Mesenchymal stem cell (in vitro differentiated cells and primary cell): ENCODE measurements around the gene C17orf50.
A peak's percentile ranks its signal among the peaks of the same experiment; 100 is the strongest.
"Not testable (repeated sequence)": the region's sequence is repeated elsewhere in the genome, so short reads cannot be mapped to it uniquely, and the experiment has no call there.

Source experiments
- DNase-seq: peaks from one replicate; pipeline ENCODE4 v3.0.0-alpha.2; 2013
- H2AFZ ChIP-seq: one replicate; pipeline ENCODE4 v1.6.1; 2013; ENCODE audit warnings: low read depth, mild to moderate bottlenecking, control low read depth, inconsistent platforms, low read length, moderate library complexity
- H2AK5ac ChIP-seq: 2 replicates; pipeline ENCODE4 v1.6.1; 2013; ENCODE audit warnings: low read length, moderate library complexity, mild to moderate bottlenecking, inconsistent platforms; ENCODE audit not compliant: severe bottlenecking
- H2BK120ac ChIP-seq: one replicate; pipeline ENCODE4 v1.6.1; 2013; ENCODE audit warnings: low read depth, mild to moderate bottlenecking, inconsistent platforms, low read length, moderate library complexity
- H2BK12ac ChIP-seq, 2 experiments: one replicate each; pipeline ENCODE4 v1.6.1; 2013; ENCODE audit warnings: inconsistent platforms in 2 of 2, low read length in 2 of 2, mild to moderate bottlenecking in 2 of 2, moderate library complexity in 2 of 2, control low read depth in 1 of 2
- H2BK15ac ChIP-seq: one replicate; pipeline ENCODE4 v1.6.1; 2013; ENCODE audit warnings: mild to moderate bottlenecking, low read depth, inconsistent platforms; ENCODE audit not compliant: poor library complexity, severe bottlenecking
- H2BK5ac ChIP-seq: 2 replicates; pipeline ENCODE4 v1.6.1; 2013; ENCODE audit warnings: low read depth, mild to moderate bottlenecking, low read length, control low read depth, inconsistent platforms; ENCODE audit not compliant: poor library complexity, severe bottlenecking
- H3K14ac ChIP-seq, 2 experiments: one replicate each; pipeline ENCODE4 v1.6.1; 2013; ENCODE audit warnings: inconsistent platforms in 2 of 2, low read length in 2 of 2, control low read depth in 1 of 2, mild to moderate bottlenecking in 1 of 2, moderate library complexity in 1 of 2
- H3K18ac ChIP-seq, 2 experiments: one replicate each; pipeline ENCODE4 v1.6.1; 2013; ENCODE audit warnings: inconsistent platforms in 2 of 2, low read length in 2 of 2, control low read depth in 1 of 2, low read depth in 1 of 2, mild to moderate bottlenecking in 1 of 2
- H3K23ac ChIP-seq, 2 experiments: one replicate each; pipeline ENCODE4 v1.6.1; 2013; ENCODE audit warnings: inconsistent platforms in 2 of 2, low read length in 2 of 2, mild to moderate bottlenecking in 2 of 2, moderate library complexity in 2 of 2, control low read depth in 1 of 2
- H3K27ac ChIP-seq: 2 replicates; pipeline ENCODE4 v1.5.1; 2013; ENCODE audit warnings: mild to moderate bottlenecking, moderate library complexity, low read length, control low read depth, inconsistent platforms; ENCODE audit not compliant: poor library complexity, severe bottlenecking
- H3K27me3 ChIP-seq, 2 experiments: 2 replicates each; pipeline versions ENCODE4 v1.6.1 to v1.7.0; 2013; ENCODE audit warnings: low read length in 2 of 2, mild to moderate bottlenecking in 2 of 2, moderate library complexity in 2 of 2, control low read depth in 1 of 2, inconsistent platforms in 1 of 2; ENCODE audit not compliant: control insufficient read depth in 1 of 2, insufficient read depth in 1 of 2
- H3K36me3 ChIP-seq, 2 experiments: 2 replicates each; pipeline versions ENCODE4 v1.6.1 to v1.7.0; 2013; ENCODE audit warnings: low read length in 2 of 2, control low read depth in 1 of 2, inconsistent platforms in 1 of 2, low read depth in 1 of 2, mild to moderate bottlenecking in 1 of 2; ENCODE audit not compliant: insufficient read depth in 2 of 2, control insufficient read depth in 1 of 2
- H3K4ac ChIP-seq, 2 experiments: one replicate each; pipeline ENCODE4 v1.6.1; 2013; ENCODE audit warnings: inconsistent platforms in 2 of 2, low read length in 2 of 2, mild to moderate bottlenecking in 2 of 2, moderate library complexity in 2 of 2, control low read depth in 1 of 2, low read depth in 1 of 2
- H3K4me1 ChIP-seq: 2 replicates; pipeline ENCODE4 v1.6.1; 2013; ENCODE audit warnings: low read depth, low read length, control low read depth; ENCODE audit not compliant: control insufficient read depth, insufficient read depth
- H3K4me2 ChIP-seq: 2 replicates; pipeline ENCODE4 v1.6.1; 2013; ENCODE audit warnings: low read length, mild to moderate bottlenecking, inconsistent platforms; ENCODE audit not compliant: poor library complexity, severe bottlenecking
- H3K4me3 ChIP-seq, 2 experiments: 2 replicates each; pipeline versions ENCODE4 v1.5.1 to v1.7.0; 2013; ENCODE audit warnings: low read length in 2 of 2, mild to moderate bottlenecking in 2 of 2, control low read depth in 1 of 2, low read depth in 1 of 2; ENCODE audit not compliant: insufficient read depth in 1 of 2
- H3K79me1 ChIP-seq: replicated peaks from 2 replicates; pipeline ENCODE4 v1.6.1; 2013; ENCODE audit warnings: mild to moderate bottlenecking, control low read depth, low read length, inconsistent platforms; ENCODE audit not compliant: poor library complexity, severe bottlenecking
- H3K9ac ChIP-seq: 2 replicates; pipeline ENCODE4 v1.7.0; 2013; ENCODE audit warnings: mild to moderate bottlenecking, low read length, moderate library complexity
- H3K9me3 ChIP-seq: 2 replicates; pipeline ENCODE4 v1.7.0; 2013; ENCODE audit warnings: mild to moderate bottlenecking, low read length; ENCODE audit not compliant: control insufficient read depth
- H4K8ac ChIP-seq: one replicate; pipeline ENCODE4 v1.6.1; 2013; ENCODE audit warnings: inconsistent platforms, mild to moderate bottlenecking, low read length, moderate library complexity
- H4K91ac ChIP-seq: one replicate; pipeline ENCODE4 v1.6.1; 2013; ENCODE audit warnings: mild to moderate bottlenecking, low read length, inconsistent platforms
- WGBS: methylation state at CpG from one replicate; pipeline ENCODE4 v1.1.7; 2013; ENCODE audit warnings: mixed read lengths; 5-methylcytosine and 5-hydroxymethylcytosine counted together

C17orf50 gene

GRCh38 chr17:35748979-35749378, 11.7 kb upstream of the C17orf50 start:
- 93% methylated on average over 6 of the region's 6 CpGs for WGBS
- H4K91ac ChIP-seq: no peak overlapping the region
- H2AFZ ChIP-seq: no peak overlapping the region
- H3K27me3 ChIP-seq: peaks cover 59 to 90% of the 10 kb centered on the region in 2 experiments
- H3K4me1 ChIP-seq: peaks cover 4% of the 10 kb centered on the region
- no peak overlapping the region for H3K4me2 ChIP-seq
- no peaks in the 10 kb centered on the region for H3K79me1 ChIP-seq
- H2AK5ac ChIP-seq: no peak overlapping the region
- no peak overlapping the region for H2BK12ac ChIP-seq
- H2BK120ac ChIP-seq: no peak overlapping the region
- H3K14ac ChIP-seq: no peak overlapping the region
- no peaks in the 10 kb centered on the region for H3K36me3 ChIP-seq
- no peak overlapping the region for H3K27ac ChIP-seq
- no peaks in the 10 kb centered on the region for H3K9me3 ChIP-seq
- no peak overlapping the region for H3K4ac ChIP-seq
- H3K23ac ChIP-seq: no peak overlapping the region
- H3K4me3 ChIP-seq: no peak overlapping the region
- DNase-seq: no peak
- H3K9ac ChIP-seq: no peak overlapping the region
- H4K8ac ChIP-seq: no peak overlapping the region
- no peak overlapping the region for H2BK5ac ChIP-seq
- H2BK15ac ChIP-seq: no peak overlapping the region
- H3K18ac ChIP-seq: no peak overlapping the region

- H3K14ac ChIP-seq: no peak overlapping the region
- no peak for DNase-seq
- H3K4me2 ChIP-seq: no peak overlapping the region
- H3K79me1 ChIP-seq: no peaks in the 10 kb centered on the region
- no peak overlapping the region for H2AFZ ChIP-seq
- no peak overlapping the region for H3K18ac ChIP-seq
- H3K4me1 ChIP-seq: peaks cover 4% of the 10 kb centered on the region
- no peak overlapping the region for H3K23ac ChIP-seq
- H3K4ac ChIP-seq: no peak overlapping the region
- H2BK15ac ChIP-seq: no peak overlapping the region
- WGBS: 26% methylated on average over 24 of the region's 35 CpGs
- no peak overlapping the region for H2AK5ac ChIP-seq
- H3K27me3 ChIP-seq: peaks cover 56 to 83% of the 10 kb centered on the region in 2 experiments
- peak overlapping the region in 1 of 2 experiments; percentile 24 for H3K4me3 ChIP-seq
- no peak overlapping the region for H2BK5ac ChIP-seq
- peak overlapping the region; percentile 57 for H4K8ac ChIP-seq
- H3K9ac ChIP-seq: no peak overlapping the region
- H3K27ac ChIP-seq: no peak overlapping the region
- no peaks in the 10 kb centered on the region for H3K9me3 ChIP-seq
- H4K91ac ChIP-seq: peak overlapping the region; percentile 12
- no peak overlapping the region for H2BK12ac ChIP-seq
- H2BK120ac ChIP-seq: no peak overlapping the region
- no peaks in the 10 kb centered on the region for H3K36me3 ChIP-seq
These were observed 10.9 kb upstream of the C17orf50 start for GRCh38 chr17:35749560-35750412.

- no peak for DNase-seq
- Histone ChIP-seq H2BK120ac (no peak overlapping the region), H4K8ac (no peak overlapping the region), H3K79me1 (no peaks in the 10 kb centered on the region), H3K18ac (no peak overlapping the region), H4K91ac (no peak overlapping the region), H2AFZ (no peak overlapping the region), H3K23ac (peak overlapping the region in 1 of 2 experiments; percentile 15), H2BK15ac (no peak overlapping the region), H3K4me3 (no peak overlapping the region), H3K27me3 (peaks cover 54 to 74% of the 10 kb centered on the region in 2 experiments), H2BK12ac (no peak overlapping the region), H3K4ac (no peak overlapping the region), H3K9ac (no peak overlapping the region), H2BK5ac (no peak overlapping the region), H3K27ac (no peak overlapping the region), H3K36me3 (no peaks in the 10 kb centered on the region), H2AK5ac (no peak overlapping the region), H3K4me1 (peaks cover 4% of the 10 kb centered on the region), H3K9me3 (no peaks in the 10 kb centered on the region), H3K14ac (no peak overlapping the region), H3K4me2 (no peak overlapping the region)
- WGBS: 92% methylated on average over 7 of the region's 10 CpGs
These were observed 9.9 kb upstream of the C17orf50 start for GRCh38 chr17:35750526-35751395.

- not testable (repeated sequence) for H3K4ac ChIP-seq, H3K9me3 ChIP-seq, H2BK12ac ChIP-seq, H2BK15ac ChIP-seq, H4K91ac ChIP-seq, H3K14ac ChIP-seq, H3K79me1 ChIP-seq, H3K18ac ChIP-seq, H3K36me3 ChIP-seq, H3K27ac ChIP-seq, H2BK5ac ChIP-seq, H2BK120ac ChIP-seq, H3K9ac ChIP-seq, H2AK5ac ChIP-seq, H3K4me2 ChIP-seq, H3K4me3 ChIP-seq, H3K23ac ChIP-seq, H2AFZ ChIP-seq, H3K4me1 ChIP-seq, DNase-seq, H4K8ac ChIP-seq
- 75% methylated on average over 3 of the region's 4 CpGs for WGBS
- peaks cover 54 to 70% of the 10 kb centered on the region in 2 experiments for H3K27me3 ChIP-seq
These were observed 9.1 kb upstream of the C17orf50 start for GRCh38 chr17:35751541-35751940.
